ENCODE data around the gene STAB1. TPM values are rescaled to one million over a fixed set of nuclear protein-coding genes. Genes with fewer than 3 reads are reported as not detected.
"Not testable (repeated sequence)": the region's sequence is repeated elsewhere in the genome, so short reads cannot be mapped to it uniquely, and the experiment has no call there.

Gene STAB1
- total RNA-seq, 2 experiments from 2014 or later: 0.08 to 0.10 TPM

GRCh38 chr3:52520716-52521487 lies 25.8 kb downstream of the STAB1 start:
- peaks cover 6% of the 10 kb centered on the region for H3K36me3 Mint-ChIP-seq
- H3K27me3 Mint-ChIP-seq: no peaks in the 10 kb centered on the region
- no peaks in the 10 kb centered on the region for H3K4me1 Mint-ChIP-seq
- H3K27ac Mint-ChIP-seq: no peak overlapping the region
- no peaks in the 10 kb centered on the region for H3K9me3 Mint-ChIP-seq
- no peak overlapping the region for H3K4me3 Mint-ChIP-seq
- DNase-seq: no peak

GRCh38 chr3:52521488-52521824 lies 26.3 kb downstream of the STAB1 start:
- Mint-ChIP-seq H3K4me1 (no peaks in the 10 kb centered on the region), H3K27ac (no peak overlapping the region), H3K4me3 (no peak overlapping the region)

DNA sequence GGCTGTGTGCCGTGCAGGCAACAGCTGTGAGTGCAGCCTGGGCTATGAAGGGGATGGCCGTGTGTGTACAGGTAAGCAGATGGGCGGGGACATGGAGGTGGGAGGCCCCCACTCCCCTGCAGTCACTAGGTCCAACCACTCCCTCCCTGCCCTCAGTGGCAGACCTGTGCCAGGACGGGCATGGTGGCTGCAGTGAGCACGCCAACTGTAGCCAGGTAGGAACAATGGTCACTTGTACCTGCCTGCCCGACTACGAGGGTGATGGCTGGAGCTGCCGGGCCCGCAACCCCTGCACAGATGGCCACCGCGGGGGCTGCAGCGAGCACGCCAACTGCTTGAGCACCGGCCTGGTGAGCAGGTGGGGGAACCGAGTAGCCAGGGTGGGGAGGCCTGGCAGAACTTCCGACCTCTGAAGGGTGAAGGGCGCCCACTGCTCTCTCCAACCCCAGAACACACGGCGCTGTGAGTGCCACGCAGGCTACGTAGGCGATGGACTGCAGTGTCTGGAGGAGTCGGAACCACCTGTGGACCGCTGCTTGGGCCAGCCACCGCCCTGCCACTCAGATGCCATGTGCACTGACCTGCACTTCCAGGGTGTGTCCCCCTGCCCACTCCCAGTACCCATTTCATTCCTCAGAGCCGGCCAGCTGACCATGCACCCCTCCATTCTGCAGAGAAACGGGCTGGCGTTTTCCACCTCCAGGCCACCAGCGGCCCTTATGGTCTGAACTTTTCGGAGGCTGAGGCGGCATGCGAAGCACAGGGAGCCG lies 26.9 kb downstream of the STAB1 start:
- Mint-ChIP-seq H3K27me3 (no peaks in the 10 kb centered on the region), H3K36me3 (peaks cover 6% of the 10 kb centered on the region), H3K27ac (no peak overlapping the region), H3K9me3 (no peaks in the 10 kb centered on the region), H3K4me3 (no peak overlapping the region), H3K4me1 (no peaks in the 10 kb centered on the region)
- DNase-seq: no peak

More at GRCh38 chr3:52521488-52521824, 26.3 kb downstream of the STAB1 start:
- H3K36me3 Mint-ChIP-seq: peaks cover 6% of the 10 kb centered on the region
- no peak for DNase-seq
- H3K27me3 Mint-ChIP-seq: no peaks in the 10 kb centered on the region
- no peaks in the 10 kb centered on the region for H3K9me3 Mint-ChIP-seq

GRCh38 chr3:52522651-52523251 lies 27.6 kb downstream of the STAB1 start:
- H3K4me1 Mint-ChIP-seq: no peaks in the 10 kb centered on the region
- no peak overlapping the region for H3K27ac Mint-ChIP-seq
- no peaks in the 10 kb centered on the region for H3K27me3 Mint-ChIP-seq
- H3K9me3 Mint-ChIP-seq: no peaks in the 10 kb centered on the region
- H3K4me3 Mint-ChIP-seq: no peak overlapping the region
- no peak for DNase-seq
- H3K36me3 Mint-ChIP-seq: peaks cover 6% of the 10 kb centered on the region

DNA sequence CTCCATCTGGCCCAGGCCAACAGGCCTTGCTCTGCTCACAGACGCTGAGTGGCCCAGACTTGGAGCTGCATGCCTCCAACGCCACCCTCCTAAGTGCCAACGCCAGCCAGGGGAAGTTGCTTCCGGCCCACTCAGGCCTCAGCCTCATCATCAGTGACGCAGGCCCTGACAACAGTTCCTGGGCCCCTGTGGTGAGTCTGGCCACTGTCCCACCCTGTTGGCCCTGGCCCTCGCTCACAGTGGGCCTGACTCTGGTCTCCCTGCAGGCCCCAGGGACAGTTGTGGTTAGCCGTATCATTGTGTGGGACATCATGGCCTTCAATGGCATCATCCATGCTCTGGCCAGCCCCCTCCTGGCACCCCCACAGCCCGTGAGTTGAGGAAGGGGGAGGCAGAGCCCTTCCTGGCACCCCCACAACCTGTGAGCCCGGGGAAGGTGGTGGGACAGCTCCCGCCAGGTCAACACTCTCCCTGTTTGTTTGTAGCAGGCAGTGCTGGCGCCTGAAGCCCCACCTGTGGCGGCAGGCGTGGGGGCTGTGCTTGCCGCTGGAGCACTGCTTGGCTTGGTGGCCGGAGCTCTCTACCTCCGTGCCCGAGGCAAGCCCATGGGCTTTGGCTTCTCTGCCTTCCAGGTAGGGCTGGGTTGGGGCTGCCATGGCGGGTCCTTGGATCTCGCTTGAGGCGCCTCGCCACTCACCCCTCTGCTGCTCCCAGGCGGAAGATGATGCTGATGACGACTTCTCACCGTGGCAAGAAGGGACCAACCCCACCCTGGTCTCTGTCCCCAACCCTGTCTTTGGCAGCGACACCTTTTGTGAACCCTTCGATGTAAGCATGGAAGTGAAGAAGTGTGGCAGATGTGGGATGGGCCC lies 28.5 kb downstream of the STAB1 start:
- Mint-ChIP-seq H3K27me3 (no peaks in the 10 kb centered on the region), H3K27ac (no peak overlapping the region), H3K36me3 (peaks cover 6% of the 10 kb centered on the region), H3K4me3 (no peak overlapping the region), H3K9me3 (no peaks in the 10 kb centered on the region), H3K4me1 (no peaks in the 10 kb centered on the region)
- no peak for DNase-seq

GRCh38 chr3:52524258-52524751 lies 29.2 kb downstream of the STAB1 start:
- DNase-seq: no peak
- Mint-ChIP-seq H3K27ac (no peak overlapping the region), H3K4me3 (no peak overlapping the region), H3K27me3 (no peaks in the 10 kb centered on the region), H3K4me1 (no peaks in the 10 kb centered on the region), H3K36me3 (peaks cover 6% of the 10 kb centered on the region), H3K9me3 (no peaks in the 10 kb centered on the region)

GRCh38 chr3:52524752-52525679 lies 29.9 kb downstream of the STAB1 start:
- Mint-ChIP-seq H3K27ac (no peak overlapping the region), H3K9me3 (no peaks in the 10 kb centered on the region), H3K36me3 (peaks cover 6% of the 10 kb centered on the region), H3K4me3 (no peak overlapping the region), H3K27me3 (no peaks in the 10 kb centered on the region), H3K4me1 (no peaks in the 10 kb centered on the region)
- DNase-seq: no peak

DNA sequence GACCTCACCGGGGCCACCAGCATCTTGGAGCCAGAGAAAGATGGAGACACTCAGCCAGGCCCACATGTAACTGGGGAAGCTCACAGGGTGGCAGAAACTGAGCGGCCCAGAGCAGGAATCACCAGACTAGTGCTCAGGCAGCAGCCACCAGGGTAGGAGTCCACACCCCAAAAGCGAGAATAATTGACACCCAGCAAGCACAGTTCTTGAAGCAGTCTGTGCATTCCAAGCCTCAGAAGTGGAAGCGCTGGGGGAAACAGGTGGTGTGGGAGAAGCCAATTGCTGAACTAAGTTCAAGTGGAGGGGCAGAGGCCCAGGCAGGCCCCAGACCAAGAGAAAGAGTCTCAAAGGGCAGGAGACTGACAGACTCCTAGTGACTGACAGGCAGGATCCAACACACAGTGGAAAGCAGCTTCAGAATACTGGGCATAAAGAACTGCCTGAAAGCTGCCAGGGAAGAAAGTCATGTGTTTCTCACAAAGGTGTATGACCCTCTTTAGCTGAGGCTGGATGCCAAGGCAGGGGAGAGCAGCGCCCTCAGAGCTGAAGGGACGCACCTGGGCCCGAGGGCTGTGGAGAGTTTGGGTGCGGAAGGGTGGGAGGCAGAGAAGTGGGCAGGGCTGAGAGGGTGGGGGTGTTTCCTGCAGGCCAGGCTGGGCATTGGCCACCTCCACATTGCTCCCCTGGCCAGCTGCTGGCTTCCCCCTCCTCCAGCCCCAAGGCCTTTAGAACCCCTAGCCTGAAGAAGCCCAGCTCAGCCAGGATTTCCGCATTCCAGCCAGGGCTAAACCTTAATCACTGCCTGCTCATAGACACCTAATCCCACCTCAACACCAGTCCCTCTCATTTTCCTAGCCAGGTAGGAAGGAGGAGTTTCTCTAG lies 30.8 kb downstream of the STAB1 start:
- Mint-ChIP-seq H3K9me3 (no peaks in the 10 kb centered on the region), H3K36me3 (peaks cover 6% of the 10 kb centered on the region), H3K27ac (no peak overlapping the region), H3K4me1 (no peaks in the 10 kb centered on the region), H3K27me3 (no peaks in the 10 kb centered on the region), H3K4me3 (no peak overlapping the region)
- DNase-seq: no peak

DNA sequence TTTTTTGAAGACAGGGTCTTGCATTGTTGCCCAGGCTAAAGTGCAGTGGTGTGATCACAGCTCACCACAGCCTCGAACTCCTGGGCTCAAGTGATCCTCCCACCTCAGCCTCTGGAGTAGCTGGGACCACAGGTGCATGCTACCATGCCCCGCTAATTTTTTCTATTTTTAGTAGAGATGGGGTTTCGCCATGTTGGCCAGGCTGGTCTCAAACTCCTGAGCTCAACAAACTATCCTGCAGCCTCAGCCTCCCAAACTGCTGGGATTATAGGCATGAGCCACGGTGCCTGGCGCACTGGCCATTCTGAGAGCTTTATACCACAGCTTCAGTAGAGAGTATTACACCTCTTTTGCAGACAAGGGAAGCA lies 31.5 kb downstream of the STAB1 start:
- not testable (repeated sequence) for H3K9me3 Mint-ChIP-seq, H3K36me3 Mint-ChIP-seq, H3K4me1 Mint-ChIP-seq, H3K27me3 Mint-ChIP-seq, H3K4me3 Mint-ChIP-seq, H3K27ac Mint-ChIP-seq, DNase-seq

- H3K4me3 Mint-ChIP-seq: no peak overlapping the region
- H3K27ac Mint-ChIP-seq: no peak overlapping the region
- no peak for DNase-seq
- no peaks in the 10 kb centered on the region for H3K27me3 Mint-ChIP-seq
- H3K4me1 Mint-ChIP-seq: peaks cover 2% of the 10 kb centered on the region
- peaks cover 6% of the 10 kb centered on the region for H3K36me3 Mint-ChIP-seq
- H3K9me3 Mint-ChIP-seq: no peaks in the 10 kb centered on the region
Measured at GRCh38 chr3:52527039-52527731, 32.0 kb downstream of the STAB1 start.

- Mint-ChIP-seq H3K4me3 (no peak overlapping the region), H3K9me3 (no peaks in the 10 kb centered on the region), H3K4me1 (peaks cover 6% of the 10 kb centered on the region), H3K27me3 (no peaks in the 10 kb centered on the region), H3K27ac (no peak overlapping the region), H3K36me3 (peaks cover 6% of the 10 kb centered on the region)
- DNase-seq: no peak
Measured at GRCh38 chr3:52527732-52528585, 32.8 kb downstream of the STAB1 start.

Measured in activated naive CD8-positive, alpha-beta T cell treated with anti-CD3 and anti-CD28 coated beads for 36 hours (primary cell).